Ectodermal cell (in vitro differentiated cells): ENCODE data around the gene SSU72.
"Not testable (repeated sequence)": the region's sequence is repeated elsewhere in the genome, so short reads cannot be mapped to it uniquely, and the experiment has no call there.

ENCODE experiments used
- H3K27ac ChIP-seq: 2 replicates; pipeline ENCODE4 v1.7.0; 2013; ENCODE audit warnings: mild to moderate bottlenecking, low read depth, low read length; ENCODE audit not compliant: insufficient read depth, poor library complexity, severe bottlenecking
- H3K27me3 ChIP-seq: 2 replicates; pipeline ENCODE4 v1.7.0; 2013; ENCODE audit warnings: mild to moderate bottlenecking, low read length; ENCODE audit not compliant: insufficient read depth, control insufficient read depth, poor library complexity, severe bottlenecking
- H3K36me3 ChIP-seq: one replicate; pipeline ENCODE4 v1.7.0; 2013; ENCODE audit warnings: low read length; ENCODE audit not compliant: control insufficient read depth, insufficient read depth
- H3K4me1 ChIP-seq: one replicate; pipeline ENCODE4 v1.7.0; 2013; ENCODE audit warnings: low read length; ENCODE audit not compliant: control insufficient read depth, insufficient read depth
- H3K4me3 ChIP-seq: 2 replicates; pipeline ENCODE4 v1.7.0; 2013; ENCODE audit warnings: low read depth, low read length, control low read depth; ENCODE audit not compliant: insufficient read depth
- H3K9me3 ChIP-seq: 2 replicates; pipeline ENCODE4 v1.7.0; 2013; ENCODE audit warnings: mild to moderate bottlenecking, low read length, moderate library complexity; ENCODE audit not compliant: control insufficient read depth
- WGBS, 2 experiments: methylation state at CpG; one replicate each; pipeline ENCODE4 v1.1.7; 2013; ENCODE audit warnings: missing lambda C conversion rate in 2 of 2; 5-methylcytosine and 5-hydroxymethylcytosine counted together

Gene SSU72

DNA sequence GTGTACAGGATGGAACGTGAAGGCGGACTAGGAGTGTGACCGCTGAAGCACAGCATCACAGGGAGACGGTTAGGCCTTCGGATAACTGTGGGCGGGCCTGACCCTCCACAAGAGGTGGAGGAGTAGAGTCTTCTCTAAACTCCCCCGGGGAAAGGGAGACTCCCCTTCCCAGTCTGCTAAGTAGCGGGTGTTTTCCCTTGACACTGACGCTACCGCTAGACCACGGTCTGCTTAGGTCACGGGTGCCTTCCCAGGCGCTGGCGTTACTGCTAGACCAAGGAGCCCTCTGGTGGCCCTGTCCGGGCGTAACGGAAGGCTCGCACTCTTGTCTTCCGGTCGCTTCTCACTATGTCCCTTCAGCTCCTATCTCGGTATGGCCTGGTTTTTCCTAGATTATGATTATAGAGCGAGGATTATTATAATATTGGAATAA is 69.3 kb downstream of the SSU72 start:
- H3K4me1 ChIP-seq, H3K4me3 ChIP-seq, H3K9me3 ChIP-seq, H3K27me3 ChIP-seq, H3K36me3 ChIP-seq, H3K27ac ChIP-seq: not testable (repeated sequence)
- WGBS, 2 experiments = 23 to 31% methylated on average over 7 to 8 of the region's 22 CpGs

DNA sequence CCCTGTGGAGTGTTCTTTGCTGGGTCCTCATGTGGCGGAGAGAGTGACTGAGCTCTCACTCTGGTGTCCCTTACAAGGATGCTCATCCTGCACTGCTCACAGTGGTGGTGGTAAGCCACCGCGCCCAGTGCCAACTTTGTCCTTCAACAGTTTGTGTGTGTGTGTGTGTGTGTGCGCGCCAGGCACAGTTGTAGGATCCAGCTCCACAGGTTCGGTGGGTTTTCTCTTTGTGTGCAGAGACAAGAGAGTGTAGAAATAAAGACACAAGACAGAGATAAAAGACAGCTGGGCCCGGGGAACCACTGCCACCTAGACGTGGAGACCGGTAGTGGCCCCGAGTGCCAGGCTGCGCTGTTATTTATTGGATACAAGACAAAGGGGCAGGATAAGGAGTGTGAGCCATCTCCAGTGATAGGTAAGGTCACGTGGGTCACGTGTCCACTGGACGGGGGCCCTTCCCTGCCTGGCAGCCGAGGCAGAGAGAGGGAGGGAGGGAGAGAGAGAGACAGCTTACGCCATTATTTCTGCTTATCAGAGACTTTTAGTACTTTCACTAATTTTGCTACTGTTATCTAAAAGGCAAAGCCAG is 69.8 kb downstream of the SSU72 start:
- not testable (repeated sequence) for H3K9me3 ChIP-seq, H3K4me3 ChIP-seq, H3K36me3 ChIP-seq, H3K27me3 ChIP-seq, H3K4me1 ChIP-seq
- peak overlapping the region; percentile 16 for H3K27ac ChIP-seq
- 49 to 50% methylated on average over 15 of the region's 16 CpGs for WGBS, 2 experiments

DNA sequence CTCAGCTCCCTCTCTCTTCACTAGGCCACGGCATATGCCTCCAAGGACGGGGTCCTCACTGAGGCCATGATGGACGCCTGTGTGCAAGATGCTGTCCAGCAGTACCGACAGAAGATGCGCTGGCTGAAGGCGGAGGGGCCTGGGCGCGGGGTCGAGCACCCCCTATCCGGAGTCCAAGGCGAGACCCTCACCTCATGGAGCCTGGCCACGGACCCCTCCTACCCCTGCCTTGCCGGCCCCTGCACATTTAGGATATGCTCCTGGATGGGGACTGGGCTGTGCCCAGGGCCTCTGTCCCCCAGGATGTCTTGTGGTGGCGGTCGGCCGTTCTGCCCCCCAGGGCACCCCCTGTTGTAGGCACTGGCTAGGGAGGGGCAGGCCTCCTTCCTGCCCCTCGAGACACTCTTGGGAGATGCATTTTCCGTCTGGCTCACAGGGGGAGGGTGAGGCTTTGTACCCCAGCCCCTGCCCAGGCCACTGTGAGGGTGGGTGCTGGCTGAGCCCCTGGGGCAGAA is 79.1 kb downstream of the SSU72 start:
- H3K4me1 ChIP-seq, H3K4me3 ChIP-seq, H3K27me3 ChIP-seq, H3K27ac ChIP-seq, H3K9me3 ChIP-seq: not testable (repeated sequence)
- H3K36me3 ChIP-seq = peaks cover 26% of the 10 kb centered on the region
- WGBS, 2 experiments = 94 to 97% methylated on average over 16 to 18 of the region's 18 CpGs

DNA sequence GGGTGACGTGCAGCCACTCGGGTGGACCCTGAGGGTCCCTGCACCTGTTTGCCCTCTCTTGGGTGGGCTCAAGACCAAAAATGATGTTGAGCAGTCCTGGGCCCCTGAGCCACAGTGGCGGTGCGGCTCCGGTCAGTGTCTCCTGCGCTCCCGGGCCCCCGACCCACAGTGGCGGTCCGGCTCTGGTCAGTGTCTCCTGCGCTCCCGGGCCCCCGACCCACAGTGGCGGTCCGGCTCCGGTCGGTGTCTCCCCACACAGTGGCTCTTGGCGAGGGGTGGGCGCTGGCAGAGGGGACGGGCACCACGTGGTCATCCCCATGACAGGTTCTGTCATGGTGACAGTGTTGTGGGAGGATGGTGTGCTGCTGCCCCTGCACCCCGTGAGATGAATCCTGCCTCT is 80.4 kb downstream of the SSU72 start:
- not testable (repeated sequence) for H3K4me3 ChIP-seq, H3K27ac ChIP-seq, H3K9me3 ChIP-seq, H3K4me1 ChIP-seq, H3K27me3 ChIP-seq
- WGBS, 2 experiments = 95 to 96% methylated on average over 22 of the region's 22 CpGs
- H3K36me3 ChIP-seq = peaks cover 32% of the 10 kb centered on the region
